ENCODE data around the gene TNKS1BP1.
"Not testable (repeated sequence)": the region's sequence is repeated elsewhere in the genome, so short reads cannot be mapped to it uniquely, and the experiment has no call there.

Gene TNKS1BP1, protein sequence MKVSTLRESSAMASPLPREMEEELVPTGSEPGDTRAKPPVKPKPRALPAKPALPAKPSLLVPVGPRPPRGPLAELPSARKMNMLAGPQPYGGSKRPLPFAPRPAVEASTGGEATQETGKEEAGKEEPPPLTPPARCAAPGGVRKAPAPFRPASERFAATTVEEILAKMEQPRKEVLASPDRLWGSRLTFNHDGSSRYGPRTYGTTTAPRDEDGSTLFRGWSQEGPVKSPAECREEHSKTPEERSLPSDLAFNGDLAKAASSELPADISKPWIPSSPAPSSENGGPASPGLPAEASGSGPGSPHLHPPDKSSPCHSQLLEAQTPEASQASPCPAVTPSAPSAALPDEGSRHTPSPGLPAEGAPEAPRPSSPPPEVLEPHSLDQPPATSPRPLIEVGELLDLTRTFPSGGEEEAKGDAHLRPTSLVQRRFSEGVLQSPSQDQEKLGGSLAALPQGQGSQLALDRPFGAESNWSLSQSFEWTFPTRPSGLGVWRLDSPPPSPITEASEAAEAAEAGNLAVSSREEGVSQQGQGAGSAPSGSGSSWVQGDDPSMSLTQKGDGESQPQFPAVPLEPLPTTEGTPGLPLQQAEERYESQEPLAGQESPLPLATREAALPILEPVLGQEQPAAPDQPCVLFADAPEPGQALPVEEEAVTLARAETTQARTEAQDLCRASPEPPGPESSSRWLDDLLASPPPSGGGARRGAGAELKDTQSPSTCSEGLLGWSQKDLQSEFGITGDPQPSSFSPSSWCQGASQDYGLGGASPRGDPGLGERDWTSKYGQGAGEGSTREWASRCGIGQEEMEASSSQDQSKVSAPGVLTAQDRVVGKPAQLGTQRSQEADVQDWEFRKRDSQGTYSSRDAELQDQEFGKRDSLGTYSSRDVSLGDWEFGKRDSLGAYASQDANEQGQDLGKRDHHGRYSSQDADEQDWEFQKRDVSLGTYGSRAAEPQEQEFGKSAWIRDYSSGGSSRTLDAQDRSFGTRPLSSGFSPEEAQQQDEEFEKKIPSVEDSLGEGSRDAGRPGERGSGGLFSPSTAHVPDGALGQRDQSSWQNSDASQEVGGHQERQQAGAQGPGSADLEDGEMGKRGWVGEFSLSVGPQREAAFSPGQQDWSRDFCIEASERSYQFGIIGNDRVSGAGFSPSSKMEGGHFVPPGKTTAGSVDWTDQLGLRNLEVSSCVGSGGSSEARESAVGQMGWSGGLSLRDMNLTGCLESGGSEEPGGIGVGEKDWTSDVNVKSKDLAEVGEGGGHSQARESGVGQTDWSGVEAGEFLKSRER (N-terminal part only)

DNA sequence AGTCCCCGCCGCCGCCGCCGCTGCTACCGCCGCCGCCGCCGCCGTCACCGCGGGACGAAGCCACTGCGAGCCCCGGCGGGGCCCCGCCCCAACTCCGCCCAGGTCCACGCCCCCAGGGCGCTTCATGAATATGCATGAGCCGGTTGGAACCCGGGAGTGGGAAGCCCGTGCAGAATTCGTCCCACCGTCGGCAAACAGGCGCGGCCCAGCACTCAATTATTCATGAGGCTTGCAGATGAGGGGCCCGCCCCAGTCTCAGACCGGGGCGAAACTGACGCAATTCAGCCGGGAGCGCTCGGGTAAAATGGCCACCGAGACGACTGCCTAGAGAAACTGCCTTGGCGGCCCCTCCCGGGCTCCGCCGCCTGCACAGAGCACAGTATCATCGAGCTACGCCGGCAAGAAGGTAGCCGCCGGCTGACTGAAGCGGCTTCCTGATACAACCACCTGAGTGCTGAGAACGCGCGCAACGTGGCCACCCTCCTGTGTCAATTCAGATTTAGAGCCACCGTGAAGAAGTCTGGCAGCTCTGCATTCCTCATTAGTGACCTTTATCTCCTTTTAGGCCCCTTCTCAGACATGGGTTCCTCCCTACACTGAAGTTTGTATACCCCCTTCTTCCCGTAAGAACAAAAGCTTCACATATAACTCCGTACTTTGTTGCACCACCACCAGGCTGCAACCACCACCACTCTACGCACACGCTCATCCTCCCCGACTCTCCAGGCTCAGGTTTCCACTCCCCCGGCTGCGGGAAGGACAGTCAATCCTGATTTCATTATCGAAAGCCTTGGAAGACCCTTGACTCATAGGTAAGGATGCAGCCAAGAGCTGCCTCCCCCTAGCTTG lies at the start of gene TNKS1BP1:
Gene TNKS1BP1, minus strand, starts transcription at position 67 of the 849 bp plus-strand sequence. CDS start 3,067 bp downstream, outside the sequence.
- H3K4me3 ChIP-seq (ENCODE audit: low read length), result peak within 1 kb of the TSS; percentile 71
- H3K9me3 ChIP-seq (ENCODE audit: low read length), result no peaks in the 10 kb centered on the region
- H3K36me3 ChIP-seq (ENCODE audit: insufficient read depth, low read length), result peaks cover 59% of the 10 kb centered on the region
- peak within 1 kb of the TSS; percentile 31 for H2AFZ ChIP-seq (ENCODE audit: low read depth, low read length)
- H3K4me1 ChIP-seq (ENCODE audit: insufficient read depth, low read length), result peaks cover 43% of the 10 kb centered on the region
- H3K27me3 ChIP-seq (ENCODE audit: insufficient read depth, low read length), result no peaks in the 10 kb centered on the region

DNA sequence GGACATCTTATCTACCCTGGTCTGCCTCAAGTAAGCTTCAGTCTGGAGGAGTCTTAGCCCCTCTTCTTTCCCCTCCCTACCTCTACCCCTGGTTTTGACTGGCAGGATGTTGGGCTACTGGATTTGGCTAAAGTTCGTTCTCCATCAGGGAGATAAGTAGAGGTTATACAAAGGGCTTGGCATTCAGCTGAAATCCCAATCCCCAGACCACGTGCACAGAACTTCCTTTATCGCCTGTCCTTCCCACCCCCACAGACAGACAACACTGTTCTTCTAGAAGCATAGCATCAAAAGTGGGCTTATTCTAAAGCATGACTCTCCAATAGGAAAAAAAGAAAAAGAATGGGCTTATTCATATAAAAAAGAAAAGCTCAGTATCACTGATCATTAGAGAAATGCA lies 48.4 kb upstream of the TNKS1BP1 start:
- no peak overlapping the region for H2AFZ ChIP-seq (ENCODE audit: low read depth, low read length)
- H3K9me3 ChIP-seq (ENCODE audit: low read length), result no peaks in the 10 kb centered on the region
- no peaks in the 10 kb centered on the region for H3K36me3 ChIP-seq (ENCODE audit: insufficient read depth, low read length)
- H3K4me3 ChIP-seq (ENCODE audit: low read length), result no peak overlapping the region
- H3K4me1 ChIP-seq (ENCODE audit: insufficient read depth, low read length), result no peaks in the 10 kb centered on the region
- peaks cover 5% of the 10 kb centered on the region for H3K27me3 ChIP-seq (ENCODE audit: insufficient read depth, low read length)

DNA sequence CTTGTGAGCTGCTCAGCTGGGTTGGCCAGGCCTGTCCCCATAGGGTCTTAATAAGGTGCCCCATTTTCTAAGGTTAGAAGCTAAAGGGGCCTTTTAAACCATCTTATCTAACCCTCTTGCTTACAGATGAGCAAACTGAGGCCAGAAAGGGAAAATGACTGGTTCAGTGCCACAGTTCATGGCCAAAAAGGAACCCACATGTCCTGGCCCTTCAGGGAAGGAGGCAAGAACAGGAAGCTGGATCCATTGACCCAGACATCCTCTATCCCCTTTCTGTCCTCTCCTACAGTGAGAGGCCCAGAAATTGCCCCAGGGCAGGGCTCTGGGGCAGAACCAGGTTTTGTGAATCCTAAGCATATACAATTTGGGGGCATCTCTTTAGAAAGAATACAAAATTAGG lies 46.2 kb upstream of the TNKS1BP1 start:
- no peak overlapping the region for H2AFZ ChIP-seq (ENCODE audit: low read depth, low read length)
- H3K36me3 ChIP-seq (ENCODE audit: insufficient read depth, low read length), result no peaks in the 10 kb centered on the region
- no peaks in the 10 kb centered on the region for H3K9me3 ChIP-seq (ENCODE audit: low read length)
- peaks cover 5% of the 10 kb centered on the region for H3K27me3 ChIP-seq (ENCODE audit: insufficient read depth, low read length)
- H3K4me1 ChIP-seq (ENCODE audit: insufficient read depth, low read length), result peaks cover under 1% of the 10 kb centered on the region
- no peak overlapping the region for H3K4me3 ChIP-seq (ENCODE audit: low read length)

DNA sequence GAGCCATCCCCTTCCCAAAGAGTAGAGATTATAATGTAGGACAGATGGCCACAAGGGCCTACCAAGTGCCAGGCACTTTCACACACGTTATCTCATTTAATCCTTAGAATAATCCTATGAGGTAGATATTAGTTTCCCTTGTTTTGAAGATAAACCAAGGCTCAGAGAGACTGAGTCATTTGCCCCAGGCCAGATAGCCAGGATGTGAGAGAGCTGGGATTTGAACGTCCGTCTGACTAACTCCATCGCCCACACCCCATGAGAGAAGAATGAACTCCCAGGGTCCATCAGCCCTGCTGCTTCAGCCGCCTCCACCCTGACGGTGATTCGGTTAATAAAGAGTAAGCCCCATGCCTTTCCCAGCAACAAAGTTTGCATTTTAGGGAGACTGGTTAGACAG lies 45.5 kb upstream of the TNKS1BP1 start:
- Histone ChIP-seq H3K27me3 (ENCODE audit: insufficient read depth, low read length) (peaks cover 5% of the 10 kb centered on the region), H3K9me3 (ENCODE audit: low read length) (no peaks in the 10 kb centered on the region), H2AFZ (ENCODE audit: low read depth, low read length) (no peak overlapping the region), H3K36me3 (ENCODE audit: insufficient read depth, low read length) (no peaks in the 10 kb centered on the region), H3K4me3 (ENCODE audit: low read length) (no peak overlapping the region), H3K4me1 (ENCODE audit: insufficient read depth, low read length) (peaks cover 7% of the 10 kb centered on the region)

DNA sequence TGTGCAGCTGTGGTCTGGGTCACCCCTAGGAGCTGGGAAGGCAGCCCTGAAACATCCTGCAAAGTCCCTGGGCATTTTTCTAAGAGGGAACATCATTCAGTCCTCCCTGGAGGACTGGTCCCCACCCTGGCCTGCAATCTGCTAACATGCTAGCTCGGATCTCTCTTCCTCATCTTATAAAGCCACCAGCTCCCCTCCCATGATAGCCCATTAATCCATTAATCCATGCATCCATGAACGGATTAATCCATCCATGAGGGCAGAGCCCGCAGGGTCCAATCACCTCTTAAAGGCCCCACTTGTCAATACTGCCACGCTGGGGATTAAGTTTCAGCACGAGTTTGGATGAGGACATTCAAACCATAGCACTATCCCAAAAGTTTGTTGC lies 44.1 kb upstream of the TNKS1BP1 start:
- Histone ChIP-seq H3K36me3 (ENCODE audit: insufficient read depth, low read length) (no peaks in the 10 kb centered on the region), H3K4me3 (ENCODE audit: low read length) (no peak overlapping the region), H3K9me3 (ENCODE audit: low read length) (no peaks in the 10 kb centered on the region), H3K4me1 (ENCODE audit: insufficient read depth, low read length) (peaks cover 10% of the 10 kb centered on the region), H3K27me3 (ENCODE audit: insufficient read depth, low read length) (peaks cover 5% of the 10 kb centered on the region), H2AFZ (ENCODE audit: low read depth, low read length) (no peak overlapping the region)

DNA sequence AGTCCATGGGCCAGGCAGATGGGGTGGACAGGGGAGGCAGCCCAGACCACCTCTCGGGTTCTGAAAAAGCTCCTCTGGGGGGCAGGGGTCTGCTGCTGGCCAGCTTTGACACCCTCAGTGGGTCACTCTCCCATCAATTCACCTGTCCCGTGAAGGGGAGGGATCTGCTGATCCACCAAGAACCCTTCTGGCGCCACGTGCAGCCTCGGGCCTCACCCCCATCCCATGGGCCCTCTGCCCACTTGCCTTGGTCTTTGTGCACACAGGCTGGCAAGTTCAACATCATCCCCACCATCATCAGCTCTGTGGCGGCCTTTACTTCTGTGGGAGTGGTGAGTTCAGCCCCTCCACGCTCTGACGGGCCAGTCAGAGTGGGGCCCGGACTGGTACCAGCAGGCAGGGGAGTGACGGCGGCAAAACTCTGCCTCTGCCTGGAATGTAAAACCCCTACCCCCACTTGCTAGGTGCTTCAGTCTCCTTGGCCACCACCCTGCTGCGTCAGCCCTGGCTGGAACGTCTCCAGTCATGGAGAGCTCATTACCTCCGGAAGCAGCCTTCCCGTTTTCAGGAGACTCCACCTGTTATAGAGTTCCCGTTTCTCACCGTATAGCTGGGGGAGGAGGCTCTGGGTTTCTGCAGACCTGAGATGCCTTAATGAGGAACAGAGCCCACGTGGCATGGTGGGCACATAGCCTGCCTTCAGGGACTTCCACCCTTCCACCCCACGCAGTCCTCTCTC lies 43.5 kb upstream of the TNKS1BP1 start:
- H2AFZ ChIP-seq (ENCODE audit: low read depth, low read length), result no peak overlapping the region
- no peak overlapping the region for H3K4me3 ChIP-seq (ENCODE audit: low read length)
- peaks cover 10% of the 10 kb centered on the region for H3K4me1 ChIP-seq (ENCODE audit: insufficient read depth, low read length)
- no peaks in the 10 kb centered on the region for H3K9me3 ChIP-seq (ENCODE audit: low read length)
- peaks cover 9% of the 10 kb centered on the region for H3K27me3 ChIP-seq (ENCODE audit: insufficient read depth, low read length)
- H3K36me3 ChIP-seq (ENCODE audit: insufficient read depth, low read length), result no peaks in the 10 kb centered on the region

DNA sequence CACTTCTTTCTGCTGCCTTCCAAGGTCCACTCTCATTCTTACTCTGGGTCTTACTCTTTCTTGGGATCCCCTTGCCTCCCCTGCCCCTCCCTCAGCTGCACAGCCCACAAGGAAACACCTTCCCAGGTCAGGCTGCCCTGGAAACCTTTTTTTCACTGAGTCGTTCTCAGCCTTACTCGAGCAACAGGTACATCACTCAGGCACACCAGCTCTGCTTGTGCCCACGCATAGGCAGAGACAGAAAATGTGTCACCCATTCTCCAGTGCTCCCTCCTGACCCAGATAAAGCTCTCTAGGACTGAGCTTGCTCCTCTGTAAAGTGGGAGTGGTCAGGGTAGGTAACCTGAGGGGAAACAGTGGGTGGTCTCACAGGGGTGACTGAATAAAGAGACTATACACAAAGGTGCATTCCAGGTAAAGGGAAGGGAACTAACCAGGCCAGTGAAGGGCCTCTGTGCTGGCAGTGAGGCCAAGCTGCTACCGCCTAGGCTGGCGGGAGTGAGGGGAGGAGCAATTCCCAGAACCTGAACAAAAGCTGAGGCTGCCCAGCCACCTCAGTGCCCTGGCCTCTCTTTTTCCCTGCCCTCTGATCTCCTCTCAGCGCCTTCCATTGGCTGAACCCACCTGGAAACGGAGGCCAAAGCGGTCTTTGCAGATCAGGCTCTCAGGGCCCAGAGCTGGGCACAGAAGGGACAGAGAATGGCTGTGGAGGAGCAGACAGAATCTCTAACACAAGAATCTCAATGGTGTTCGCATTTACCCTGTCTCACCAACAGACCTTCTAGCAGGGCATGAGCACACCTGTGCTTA lies 40.3 kb upstream of the TNKS1BP1 start:
- peaks cover 10% of the 10 kb centered on the region for H3K4me1 ChIP-seq (ENCODE audit: insufficient read depth, low read length)
- no peaks in the 10 kb centered on the region for H3K36me3 ChIP-seq (ENCODE audit: insufficient read depth, low read length)
- no peak overlapping the region for H3K4me3 ChIP-seq (ENCODE audit: low read length)
- H2AFZ ChIP-seq (ENCODE audit: low read depth, low read length), result no peak overlapping the region
- H3K9me3 ChIP-seq (ENCODE audit: low read length), result no peaks in the 10 kb centered on the region
- peaks cover 4% of the 10 kb centered on the region for H3K27me3 ChIP-seq (ENCODE audit: insufficient read depth, low read length)

DNA sequence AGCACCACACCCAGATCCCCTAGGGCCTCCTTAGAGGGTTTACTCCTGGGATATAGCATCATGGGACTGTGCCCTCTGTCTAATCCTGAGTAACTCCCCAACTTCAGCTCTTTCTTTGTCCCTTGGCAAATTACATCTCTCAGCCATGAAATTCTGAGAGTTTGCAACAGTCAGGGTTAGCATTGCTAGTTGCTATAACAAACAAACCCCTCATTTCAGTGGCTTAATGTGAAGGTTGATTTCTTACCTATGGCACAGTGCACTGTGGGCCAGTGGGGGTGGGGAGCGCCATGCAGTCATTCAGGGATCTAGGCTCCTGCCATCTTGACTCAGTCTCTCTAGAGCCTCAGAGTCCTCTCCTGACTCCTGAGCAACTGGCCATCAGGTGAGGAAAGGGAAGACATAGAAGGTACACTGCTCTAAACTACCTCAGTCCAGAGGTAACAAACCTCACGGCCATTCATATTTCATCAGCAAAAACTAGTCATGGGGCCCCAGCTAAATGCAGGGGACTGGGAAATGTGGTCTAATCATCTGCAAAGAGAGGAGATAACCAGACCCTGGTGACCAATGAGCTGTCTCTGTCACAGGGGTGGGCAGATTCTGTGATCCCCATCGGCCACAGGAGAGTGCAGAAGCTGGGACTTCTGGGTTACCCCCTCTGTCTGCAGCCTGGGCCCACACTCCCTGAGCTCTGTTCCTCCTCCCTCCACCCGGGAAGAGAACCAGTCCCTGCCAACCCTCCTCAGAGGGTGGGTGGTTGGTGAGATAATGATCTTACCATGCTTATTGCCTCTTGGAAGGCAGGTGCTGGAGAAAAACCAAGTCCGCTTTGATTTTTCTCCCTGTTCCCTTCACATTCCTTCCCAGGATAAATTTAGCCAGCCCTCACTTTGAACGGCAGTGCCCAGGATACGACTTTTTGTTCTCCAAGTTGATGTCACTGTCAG lies 38.7 kb upstream of the TNKS1BP1 start:
- Histone ChIP-seq H2AFZ (ENCODE audit: low read depth, low read length) (no peak overlapping the region), H3K4me3 (ENCODE audit: low read length) (no peak overlapping the region), H3K27me3 (ENCODE audit: insufficient read depth, low read length) (peaks cover 4% of the 10 kb centered on the region), H3K36me3 (ENCODE audit: insufficient read depth, low read length) (no peaks in the 10 kb centered on the region), H3K9me3 (ENCODE audit: low read length) (no peaks in the 10 kb centered on the region), H3K4me1 (ENCODE audit: insufficient read depth, low read length) (peaks cover 10% of the 10 kb centered on the region)

DNA sequence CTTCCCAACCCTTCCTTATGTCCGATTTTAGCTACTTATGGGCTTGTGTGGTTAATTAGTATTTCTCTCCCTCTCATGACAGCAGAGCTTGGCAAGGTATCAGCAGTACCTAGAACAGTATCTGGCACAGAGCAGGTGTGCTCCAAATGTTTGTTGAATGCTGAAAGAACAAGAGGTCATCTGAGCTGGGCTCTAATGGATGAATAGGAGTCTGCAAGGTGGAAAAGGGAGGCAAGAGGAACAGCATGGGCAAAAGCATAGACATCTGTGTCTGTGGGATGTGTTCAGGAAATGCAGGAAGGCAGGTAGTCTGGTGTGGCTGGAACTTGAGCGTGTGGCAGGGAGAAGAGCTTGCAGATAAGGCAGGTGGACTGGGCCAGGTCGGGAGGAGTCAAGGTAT lies 37.2 kb upstream of the TNKS1BP1 start:
- Histone ChIP-seq H3K9me3 (ENCODE audit: low read length) (no peaks in the 10 kb centered on the region), H3K27me3 (ENCODE audit: insufficient read depth, low read length) (peaks cover 4% of the 10 kb centered on the region), H3K36me3 (ENCODE audit: insufficient read depth, low read length) (no peaks in the 10 kb centered on the region), H3K4me3 (ENCODE audit: low read length) (no peak overlapping the region), H3K4me1 (ENCODE audit: insufficient read depth, low read length) (peaks cover 10% of the 10 kb centered on the region), H2AFZ (ENCODE audit: low read depth, low read length) (no peak overlapping the region)

DNA sequence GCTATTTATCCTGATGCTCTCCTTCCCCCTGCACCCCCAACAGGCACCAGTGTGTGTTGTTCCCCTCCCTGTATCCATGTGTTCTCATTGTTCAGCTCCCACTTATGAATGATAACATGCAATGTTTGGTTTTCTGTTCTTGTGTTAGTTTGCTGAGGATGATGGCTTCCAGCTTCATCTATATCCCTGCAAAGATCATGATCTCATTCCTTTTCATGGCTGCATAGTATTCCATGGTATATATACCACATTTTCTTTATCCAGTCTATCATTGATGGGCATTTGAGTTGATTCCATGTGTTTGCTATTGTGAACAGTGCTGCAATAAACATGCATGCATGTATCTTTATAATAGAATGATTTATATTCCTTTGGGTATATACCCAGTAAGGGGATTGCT lies 36.7 kb upstream of the TNKS1BP1 start:
- not testable (repeated sequence) for H3K9me3 ChIP-seq (ENCODE audit: low read length); H3K4me3 ChIP-seq (ENCODE audit: low read length); H2AFZ ChIP-seq (ENCODE audit: low read depth, low read length); H3K27me3 ChIP-seq (ENCODE audit: insufficient read depth, low read length); H3K36me3 ChIP-seq (ENCODE audit: insufficient read depth, low read length)
- peaks cover 10% of the 10 kb centered on the region for H3K4me1 ChIP-seq (ENCODE audit: insufficient read depth, low read length)

Data from neuron (in vitro differentiated cells).